ENCODE data around the gene NSRP1.
A peak's percentile ranks its signal among the peaks of the same experiment; 100 is the strongest.
"Not testable (repeated sequence)": the region's sequence is repeated elsewhere in the genome, so short reads cannot be mapped to it uniquely, and the experiment has no call there.

The NSRP1 gene
- total RNA-seq: 38.3 reads per million, percentile 62 among the genes with 10 or more reads in this experiment

- DNase-seq: peak; percentile 90
Observed at GRCh38 chr17:30116661-30117551, at the start of gene NSRP1. TSS of gene NSRP1 (plus strand) at chr17:30116816. CDS start at chr17:30116844, 28 bp downstream.

- DNase-seq: no peak
Observed at GRCh38 chr17:30068465-30068864, 48.2 kb upstream of the NSRP1 start.

GRCh38 chr17:30074254-30074653 is 42.4 kb upstream of the NSRP1 start:
- no peak for DNase-seq

GRCh38 chr17:30074730-30075129 is 41.9 kb upstream of the NSRP1 start:
- no peak for DNase-seq

GRCh38 chr17:30082773-30083172 is 33.8 kb upstream of the NSRP1 start:
- DNase-seq: no peak

GRCh38 chr17:30084788-30085187 is 31.8 kb upstream of the NSRP1 start:
- DNase-seq: no peak

GRCh38 chr17:30086896-30087295 is 29.7 kb upstream of the NSRP1 start:
- DNase-seq: no peak

GRCh38 chr17:30087431-30087830 is 29.2 kb upstream of the NSRP1 start:
- not testable (repeated sequence) for DNase-seq

- no peak for DNase-seq
Observed at GRCh38 chr17:30091121-30091670, 25.4 kb upstream of the NSRP1 start.

GRCh38 chr17:30091771-30092170 is 24.8 kb upstream of the NSRP1 start:
- no peak for DNase-seq

GRCh38 chr17:30092886-30093285 is 23.7 kb upstream of the NSRP1 start:
- DNase-seq: no peak

- DNase-seq: peak; percentile 30
Observed at GRCh38 chr17:30093463-30094147, 23.0 kb upstream of the NSRP1 start.

GRCh38 chr17:30095507-30096244 is 20.9 kb upstream of the NSRP1 start:
- DNase-seq: no peak

GRCh38 chr17:30101686-30102390 is 14.8 kb upstream of the NSRP1 start:
- DNase-seq: no peak

- no peak for DNase-seq
Observed at GRCh38 chr17:30103921-30104320, 12.7 kb upstream of the NSRP1 start.

GRCh38 chr17:30104575-30105339 is 11.9 kb upstream of the NSRP1 start:
- peak; percentile 58 for DNase-seq

GRCh38 chr17:30112794-30113193 is 3.8 kb upstream of the NSRP1 start:
- DNase-seq: no peak

- DNase-seq: no peak
Observed at GRCh38 chr17:30113213-30113612, 3.4 kb upstream of the NSRP1 start.

- DNase-seq: no peak
Observed at GRCh38 chr17:30116345-30116660, 313 bp upstream of the NSRP1 start.

GRCh38 chr17:30117675-30118081 is 1.1 kb downstream of the NSRP1 start:
- no peak for DNase-seq

GRCh38 chr17:30118635-30119034 is 2.0 kb downstream of the NSRP1 start:
- not testable (repeated sequence) for DNase-seq

Measured in effector CD4-positive, alpha-beta T cell (primary cell).